8988T (cell line): ENCODE measurements around the gene SEMA4C.
"Not testable (repeated sequence)": the region's sequence is repeated elsewhere in the genome, so short reads cannot be mapped to it uniquely, and the experiment has no call there.

Experiments
- DNase-seq: peaks from one replicate; pipeline ENCODE4 v3.0.0; 2011

Gene SEMA4C

GRCh38 chr2:96863575-96864342, 6.1 kb downstream of the SEMA4C start:
- DNase-seq, result no peak

- not testable (repeated sequence) for DNase-seq
Observed at GRCh38 chr2:96863056-96863455, 6.8 kb downstream of the SEMA4C start.

DNA sequence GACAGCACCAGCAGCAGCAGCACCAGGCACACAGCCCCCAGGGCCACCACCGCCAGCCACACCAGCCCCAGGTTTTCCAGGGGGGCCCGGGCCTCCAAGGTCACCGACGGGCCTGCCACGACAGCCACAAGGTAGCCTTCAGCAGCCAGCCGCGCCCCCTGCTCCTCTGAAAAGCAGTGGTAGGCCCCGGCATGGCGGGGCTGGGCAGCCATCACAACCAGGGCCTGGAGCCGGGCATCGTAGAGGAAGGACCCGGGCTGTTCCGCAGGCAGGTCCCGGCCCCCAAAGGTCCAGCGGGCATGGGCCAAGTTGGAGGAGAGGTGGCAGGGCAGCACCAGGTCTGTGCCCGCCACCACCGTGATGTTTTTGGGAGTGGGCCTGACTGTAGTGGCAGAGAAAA, 8.8 kb downstream of the SEMA4C start:
- DNase-seq, result no peak

- no peak for DNase-seq
Observed at GRCh38 chr2:96860065-96861029, 9.5 kb downstream of the SEMA4C start.

DNA sequence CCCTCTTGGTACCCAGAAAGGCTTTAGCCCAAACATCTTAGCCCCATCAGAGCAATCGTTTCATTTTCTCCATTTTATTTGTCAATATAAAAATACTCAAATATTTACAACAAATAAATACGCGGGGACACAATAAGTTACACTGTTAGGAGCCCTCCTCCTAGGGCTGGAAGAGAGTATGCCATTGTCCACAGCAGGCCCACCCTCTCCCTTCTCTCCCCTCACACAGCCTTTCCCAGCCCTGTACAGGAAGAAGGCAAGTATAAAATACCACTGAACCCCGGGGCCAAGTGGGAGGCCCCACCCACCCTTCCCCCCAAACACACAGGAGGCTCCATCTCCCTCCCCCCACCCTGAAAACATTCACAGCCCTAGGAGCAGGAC, 10.2 kb downstream of the SEMA4C start:
- DNase-seq, result no peak

- no peak for DNase-seq
Observed at GRCh38 chr2:96859099-96859649, 10.7 kb downstream of the SEMA4C start.

DNA sequence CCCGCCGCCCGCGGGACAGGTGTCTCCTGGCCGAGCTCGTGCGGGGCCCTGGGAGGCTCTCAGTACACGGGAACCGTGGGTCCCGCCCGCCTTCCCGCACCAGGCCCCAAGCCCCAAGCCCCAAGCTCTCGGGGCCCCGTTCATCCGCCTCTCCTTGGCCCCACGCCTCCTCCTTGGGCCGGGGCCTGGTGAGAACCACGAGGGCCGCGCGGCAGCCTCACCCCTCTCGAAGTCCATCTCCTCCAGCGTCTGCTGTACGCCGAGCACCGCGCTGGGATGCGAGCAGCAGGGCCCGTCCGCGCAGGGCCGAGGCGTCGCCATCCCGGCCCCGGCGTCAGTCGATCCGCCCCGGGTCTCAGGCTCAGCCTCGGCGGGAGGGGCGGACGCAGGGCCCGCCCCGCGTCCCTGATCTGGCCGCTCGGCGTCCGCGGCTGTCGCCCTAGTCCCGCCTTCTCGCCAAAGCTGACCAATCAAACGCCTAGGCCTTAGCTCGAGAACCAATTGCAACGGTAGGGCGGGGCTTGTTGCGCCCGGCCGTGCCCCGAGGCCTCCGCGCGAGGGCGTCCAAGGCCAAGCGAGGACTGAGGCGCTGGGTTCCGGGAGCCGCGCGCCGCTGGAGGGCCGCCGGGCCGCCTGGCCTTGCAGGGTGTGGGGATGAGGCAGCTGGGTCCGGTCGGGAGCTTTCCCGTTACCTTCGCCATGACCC, 12.1 kb downstream of the SEMA4C start, which contains the start of gene ANKRD39:
Gene ANKRD39 (minus strand): TSS at position 350 of the 706 bp plus-strand sequence. CDS start 29 bp downstream, at position 321.
- DNase-seq, result peak; percentile 96

- no peak for DNase-seq
Observed at GRCh38 chr2:96856776-96857666, 12.9 kb downstream of the SEMA4C start.

DNA sequence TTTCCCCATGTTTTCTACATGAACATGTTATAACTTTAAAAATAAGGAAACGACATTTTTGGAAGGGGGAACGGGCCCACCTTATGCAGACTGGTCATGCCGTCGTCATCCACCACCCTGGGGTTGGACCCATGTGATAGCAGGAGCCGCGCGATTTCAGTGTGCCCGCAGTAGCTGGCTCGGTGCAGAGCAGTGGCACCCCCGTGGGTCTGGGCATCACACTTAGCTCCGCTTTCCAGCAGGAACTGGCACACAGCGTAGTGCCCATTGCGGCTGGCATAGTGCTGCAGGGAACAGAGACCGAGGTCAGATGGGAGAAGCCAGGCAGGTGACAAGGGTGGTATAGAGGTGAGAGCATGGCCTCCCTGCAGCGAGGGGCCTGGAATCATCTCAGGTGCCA, 16.6 kb downstream of the SEMA4C start:
- DNase-seq, result no peak

DNA sequence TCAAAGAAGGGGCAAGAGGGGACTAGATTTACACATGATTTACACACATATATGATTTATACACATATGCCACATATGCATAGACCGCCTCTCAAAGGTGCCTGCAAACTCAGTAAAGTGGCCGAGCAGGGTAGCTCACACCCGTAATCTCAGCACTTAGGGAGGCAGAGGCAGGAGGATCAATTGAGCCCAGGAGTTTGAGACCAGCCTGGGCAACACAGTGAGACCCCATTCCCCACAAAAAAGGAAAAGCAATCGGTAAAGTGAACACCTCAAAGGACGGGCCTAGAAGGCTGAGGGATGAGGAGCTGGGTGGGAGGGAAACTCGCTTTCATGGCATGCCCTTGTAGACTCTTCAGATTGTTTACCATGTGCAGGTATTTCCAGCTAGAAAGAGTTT, 17.2 kb downstream of the SEMA4C start:
- DNase-seq, result no peak

DNA sequence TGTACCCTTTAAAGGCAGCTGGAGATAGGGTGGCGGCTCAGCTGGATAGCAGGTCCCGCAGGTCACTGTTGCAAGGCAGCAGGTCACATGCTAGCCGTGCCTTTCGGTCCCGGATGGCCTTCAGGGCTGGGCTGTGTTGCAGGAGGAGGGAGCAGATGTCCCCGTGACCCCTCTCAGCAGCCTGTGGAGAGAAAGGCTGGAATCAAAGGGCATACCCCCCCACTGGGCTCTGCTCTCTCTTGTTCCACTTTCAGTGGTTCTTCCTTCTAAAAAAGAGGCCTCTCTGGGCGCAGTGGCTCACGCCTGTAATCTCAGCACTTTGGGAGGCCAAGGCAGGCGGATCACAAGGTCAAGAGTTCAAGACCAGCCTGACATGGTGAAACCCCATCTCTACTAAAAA, 21.6 kb downstream of the SEMA4C start:
- DNase-seq, result no peak

DNA sequence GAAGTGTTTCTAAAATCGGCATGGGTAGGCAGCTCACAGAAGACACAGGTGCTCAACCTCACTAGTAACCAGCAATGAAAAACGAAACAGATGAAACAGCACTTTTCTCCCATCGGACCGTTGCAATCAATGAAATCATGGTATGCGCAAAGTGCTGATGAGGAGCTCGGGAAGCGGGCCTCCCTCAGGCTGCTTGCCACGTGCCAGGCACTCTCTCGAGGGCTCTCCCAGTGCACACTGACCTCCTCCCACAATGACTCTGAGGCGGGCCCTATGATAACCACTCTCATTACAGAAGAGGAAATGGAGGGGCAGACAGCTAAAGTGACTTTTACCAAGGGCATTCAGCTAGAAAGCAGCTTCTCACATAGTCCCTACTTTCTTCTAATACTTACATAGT, 22.3 kb downstream of the SEMA4C start:
- no peak for DNase-seq

DNA sequence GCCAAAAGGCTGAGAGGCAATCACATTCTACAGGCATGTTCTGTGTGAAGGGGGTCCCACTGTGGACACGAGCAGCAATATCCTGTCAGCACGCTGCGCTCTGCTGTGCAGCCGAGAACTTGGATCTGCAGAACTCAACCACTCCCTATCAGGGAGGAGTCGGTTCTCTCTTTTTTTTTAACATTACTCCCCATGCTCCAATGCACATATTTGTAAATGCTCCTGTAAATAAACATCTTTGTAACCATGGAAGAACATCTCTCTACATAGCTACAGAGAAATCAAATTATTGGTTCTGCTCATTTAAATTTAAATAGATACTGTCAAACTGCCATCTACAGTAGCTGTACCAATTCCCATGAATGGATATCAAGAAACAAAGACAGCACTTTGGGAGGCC, 23.1 kb downstream of the SEMA4C start:
- DNase-seq, result no peak

DNA sequence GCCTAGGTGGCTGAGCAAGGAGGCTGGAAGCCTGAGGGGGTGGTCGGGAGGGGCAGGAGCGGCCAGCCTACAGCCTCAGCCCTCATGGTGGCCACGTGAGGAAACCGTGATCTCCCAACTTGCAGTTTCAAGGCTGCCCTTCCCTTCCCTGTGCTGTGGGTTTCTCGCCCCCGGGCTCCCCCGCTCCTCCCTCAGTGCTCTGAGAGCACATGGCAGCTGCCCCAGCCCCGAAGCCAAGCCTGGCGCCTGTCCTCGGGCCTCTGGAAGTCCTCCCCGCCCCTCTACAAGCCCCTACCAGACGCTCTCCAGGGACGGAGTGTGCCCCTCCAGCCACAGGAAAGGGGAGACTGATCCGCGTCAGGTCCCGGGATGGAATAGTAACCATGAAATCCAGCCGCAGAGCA, 25.5 kb downstream of the SEMA4C start:
- DNase-seq, result no peak

GRCh38 chr2:96843538-96844268, 26.2 kb downstream of the SEMA4C start, which contains the start of gene ANKRD23:
Gene ANKRD23, minus strand, starts transcription at chr2:96844021. Its CDS starts 29 bp downstream, at chr2:96843992.
- no peak for DNase-seq

DNA sequence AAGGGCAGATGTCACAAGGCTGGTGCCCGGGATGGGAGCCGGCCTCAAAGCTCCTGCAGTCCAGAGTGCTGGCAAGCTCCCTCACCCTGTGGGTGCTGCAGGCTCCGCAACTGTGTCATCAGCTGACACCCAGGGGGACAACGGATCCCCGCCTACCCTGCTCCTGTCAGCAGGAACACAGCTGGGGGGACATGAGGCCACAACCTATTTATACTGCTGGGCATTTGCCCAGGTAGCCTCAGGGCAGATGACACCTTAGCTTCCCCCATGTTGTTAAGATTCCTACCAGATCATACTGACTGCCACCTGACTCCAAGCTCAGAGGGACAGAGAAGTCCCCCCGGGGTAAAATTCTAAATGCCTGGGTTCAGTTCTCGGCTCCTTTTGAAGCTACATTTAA, 27.3 kb downstream of the SEMA4C start:
- DNase-seq, result no peak

- DNase-seq, result no peak
Observed at GRCh38 chr2:96841701-96842495, 28.0 kb downstream of the SEMA4C start.

- DNase-seq, result no peak
Observed at GRCh38 chr2:96839875-96840850, 29.7 kb downstream of the SEMA4C start.
